HFF-Myc (cell line): ENCODE data around the gene NKX2-8.

ENCODE experiments used
- DNase-seq: peaks from one replicate; pipeline ENCODE4 v3.0.0-alpha.2; 2011; ENCODE audit warnings: low read depth; ENCODE audit errors: extremely low read depth
- H3K4me3 ChIP-seq: replicated peaks from 2 replicates; pipeline ENCODE4 v1.5.1; 2011; ENCODE audit warnings: low read depth, mild to moderate bottlenecking, control low read depth, low read length
- TF ChIP-seq, protein P1 (sequence below): IDR thresholded peaks from 2 replicates; pipeline ENCODE4 v1.5.1; 2012; ENCODE audit warnings: mild to moderate bottlenecking, low read depth, low read length, control low read depth; ENCODE audit errors: missing control alignments

The NKX2-8 gene

DNA sequence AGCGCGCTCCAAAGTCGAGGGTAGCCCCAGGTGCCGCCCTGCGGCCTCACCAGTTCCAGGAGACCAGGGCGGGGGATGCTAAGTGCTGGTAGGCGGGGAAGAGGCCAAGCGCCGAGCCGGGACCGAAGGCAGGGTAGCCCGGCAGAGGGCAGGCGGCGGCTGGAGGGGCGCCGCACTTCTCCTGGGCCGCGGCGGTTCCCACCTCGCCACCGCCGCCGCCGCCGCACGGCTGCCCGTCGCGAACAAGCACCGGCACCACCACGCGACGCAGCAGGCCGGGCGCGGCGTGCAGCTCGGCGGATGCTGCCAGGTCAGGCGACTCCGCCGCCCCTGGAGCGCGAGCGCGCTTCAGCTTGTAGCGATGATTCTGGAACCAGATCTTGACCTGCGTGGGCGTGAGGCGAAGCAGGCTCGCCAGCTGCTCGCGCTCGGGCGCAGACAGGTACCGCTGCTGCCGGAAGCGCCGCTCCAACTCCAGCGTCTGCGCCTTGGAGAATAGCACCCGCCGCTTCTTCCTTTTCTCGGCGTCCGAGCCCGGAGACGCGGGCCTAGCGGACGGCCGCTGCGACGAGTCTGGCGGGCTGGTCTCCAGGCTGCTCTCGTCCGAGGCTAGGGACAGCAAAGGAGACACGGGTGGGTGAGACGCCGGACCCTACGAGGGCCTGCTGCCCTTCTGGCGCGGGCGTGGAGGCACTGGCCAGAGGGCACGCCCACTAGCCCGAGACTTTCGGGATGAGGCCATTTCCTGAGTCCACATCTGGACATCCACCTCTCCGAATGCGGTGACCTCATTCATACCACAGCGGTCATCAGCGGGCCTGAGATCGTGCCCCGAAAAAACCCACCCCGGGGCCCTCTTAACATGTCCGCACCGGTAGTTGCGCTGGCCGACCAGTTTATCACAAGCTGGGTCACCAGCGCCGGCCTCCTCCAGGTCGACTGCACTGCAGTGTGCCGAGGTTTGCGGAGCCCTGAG, 1.3 kb downstream of the NKX2-8 start:
- no peak for DNase-seq
- TF ChIP-seq, protein P1, sequence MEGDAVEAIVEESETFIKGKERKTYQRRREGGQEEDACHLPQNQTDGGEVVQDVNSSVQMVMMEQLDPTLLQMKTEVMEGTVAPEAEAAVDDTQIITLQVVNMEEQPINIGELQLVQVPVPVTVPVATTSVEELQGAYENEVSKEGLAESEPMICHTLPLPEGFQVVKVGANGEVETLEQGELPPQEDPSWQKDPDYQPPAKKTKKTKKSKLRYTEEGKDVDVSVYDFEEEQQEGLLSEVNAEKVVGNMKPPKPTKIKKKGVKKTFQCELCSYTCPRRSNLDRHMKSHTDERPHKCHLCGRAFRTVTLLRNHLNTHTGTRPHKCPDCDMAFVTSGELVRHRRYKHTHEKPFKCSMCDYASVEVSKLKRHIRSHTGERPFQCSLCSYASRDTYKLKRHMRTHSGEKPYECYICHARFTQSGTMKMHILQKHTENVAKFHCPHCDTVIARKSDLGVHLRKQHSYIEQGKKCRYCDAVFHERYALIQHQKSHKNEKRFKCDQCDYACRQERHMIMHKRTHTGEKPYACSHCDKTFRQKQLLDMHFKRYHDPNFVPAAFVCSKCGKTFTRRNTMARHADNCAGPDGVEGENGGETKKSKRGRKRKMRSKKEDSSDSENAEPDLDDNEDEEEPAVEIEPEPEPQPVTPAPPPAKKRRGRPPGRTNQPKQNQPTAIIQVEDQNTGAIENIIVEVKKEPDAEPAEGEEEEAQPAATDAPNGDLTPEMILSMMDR = no peak
- H3K4me3 ChIP-seq = peak overlapping the region; percentile 30

DNA sequence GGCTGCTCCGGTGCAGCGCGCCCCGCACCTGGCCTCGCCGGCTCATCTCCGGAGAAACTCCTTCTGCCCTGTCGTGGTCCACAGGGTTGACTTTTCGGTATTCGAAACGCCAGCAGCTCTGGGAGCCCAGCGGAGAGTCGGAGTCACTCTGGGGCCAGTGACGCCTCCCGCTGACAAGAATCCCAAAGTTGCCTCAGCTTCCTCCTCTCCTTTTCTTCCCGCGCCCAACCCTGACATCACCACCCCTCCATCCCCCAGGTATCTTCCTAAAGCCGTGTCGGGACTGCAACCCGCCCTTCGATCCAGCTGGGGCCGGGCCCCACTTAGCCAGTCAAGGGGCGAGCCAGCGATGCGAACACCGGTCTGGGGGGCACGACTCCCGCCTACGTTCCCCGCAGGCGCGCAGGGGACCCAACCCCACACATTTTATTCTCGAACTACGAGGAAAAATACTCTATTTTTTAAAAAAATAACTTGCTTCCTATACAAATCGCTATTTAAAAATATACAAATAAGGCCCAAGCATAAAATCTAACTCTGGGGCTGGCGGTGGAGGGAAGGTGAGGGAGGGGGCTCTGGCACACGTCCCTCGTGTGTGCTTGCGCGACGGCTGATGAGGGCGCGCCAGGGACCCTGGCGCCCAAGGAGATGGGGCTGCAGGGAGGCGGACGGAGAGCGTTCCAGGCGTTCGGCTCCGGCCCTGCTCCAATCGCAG, 2.1 kb downstream of the NKX2-8 start:
- TF ChIP-seq, protein P1 = no peak
- no peak for DNase-seq
- no peak overlapping the region for H3K4me3 ChIP-seq

GRCh38 chr14:36579573-36580140, 2.8 kb downstream of the NKX2-8 start:
- no peak overlapping the region for H3K4me3 ChIP-seq
- DNase-seq = no peak
- TF ChIP-seq, protein P1 = no peak

GRCh38 chr14:36579001-36579555, 3.3 kb downstream of the NKX2-8 start:
- no peak for DNase-seq
- TF ChIP-seq, protein P1 = no peak
- H3K4me3 ChIP-seq = no peak overlapping the region

DNA sequence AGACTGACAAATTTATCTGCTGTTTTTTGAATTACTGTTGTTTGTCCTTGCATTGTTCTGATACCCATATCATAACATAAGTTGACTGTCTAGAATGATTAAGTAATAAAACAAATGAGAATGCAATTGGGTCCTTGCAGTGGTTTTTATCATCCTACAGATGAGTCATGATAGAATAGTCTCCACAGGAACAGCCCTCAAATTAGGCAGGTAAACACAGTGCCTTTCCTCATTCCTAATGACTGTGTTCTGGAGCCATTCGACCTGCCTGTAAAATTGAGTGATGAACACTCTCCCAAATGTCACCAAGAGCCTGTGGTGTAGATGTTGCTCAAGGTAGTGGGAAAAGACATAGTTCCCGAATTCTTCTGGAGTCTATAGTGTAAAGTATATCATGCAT, 12.3 kb downstream of the NKX2-8 start:
- TF ChIP-seq, protein P1 = no peak
- DNase-seq = no peak
- no peak overlapping the region for H3K4me3 ChIP-seq

DNA sequence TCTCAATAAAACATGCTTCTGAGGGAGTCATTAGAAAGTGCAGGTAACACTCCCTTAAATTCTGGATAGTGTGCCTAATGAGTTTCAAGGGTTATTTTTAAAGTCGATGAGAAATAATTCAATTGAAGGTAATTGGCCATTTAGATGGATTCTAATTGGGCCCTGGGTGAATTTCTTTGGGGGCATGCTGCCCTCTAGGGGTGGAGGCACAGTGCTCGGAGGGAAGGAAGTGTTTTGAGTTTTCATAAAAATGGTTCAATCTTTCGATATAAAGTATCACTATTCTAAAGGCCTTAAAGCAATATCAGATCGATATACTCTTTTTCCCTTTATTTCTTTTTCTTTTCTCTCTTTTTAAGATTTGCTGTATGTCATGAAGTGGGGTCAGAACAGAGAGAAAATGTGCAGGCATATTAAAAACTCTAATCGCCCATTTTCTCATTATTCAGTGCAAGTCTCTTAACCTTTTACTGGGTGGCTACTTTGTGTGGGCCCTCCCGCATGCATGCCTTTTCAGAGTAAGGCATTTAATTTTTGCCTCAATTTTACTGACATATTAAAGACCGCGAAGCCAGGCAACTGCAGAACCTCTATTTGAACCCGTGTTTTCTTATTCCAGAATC, 25.5 kb downstream of the NKX2-8 start:
- TF ChIP-seq, protein P1 = peak; percentile 87
- no peak for DNase-seq
- H3K4me3 ChIP-seq = no peak overlapping the region
